ENCODE results near the gene NOS3. TPM values are rescaled to one million over a fixed set of nuclear protein-coding genes. Genes with fewer than 3 reads are reported as not detected.
A peak's percentile ranks its signal among the peaks of the same experiment; 100 is the strongest.

NOS3 gene
- total and polyA plus RNA-seq, 9 of the 15 experiments (the other 6 are each of a cell fraction or from before 2014, with no cell fraction given): 1.1 to 121 (median 23.6) TPM

- H3K27ac ChIP-seq (ENCODE audit: extremely low read depth, low read depth, low read length): peak overlapping the region; percentile 37
- ATAC-seq: peak; percentile 84
- ChIA-PET POLR2A (interaction anchor here (0.5 to 1.5 kb wide), 9 partner anchors 9 to 1101 kb away, joined by 3 to 7 read pairs (median 3); no protein-coding TSS in a partner anchor), CTCF (ENCODE audit: low intra/inter-chr PET ratio) (no interaction called here)
- H3K36me3 ChIP-seq (ENCODE audit: control insufficient read depth, insufficient read depth, low read length): no peaks in the 10 kb centered on the region
- H3K9me1 ChIP-seq (ENCODE audit: control insufficient read depth, insufficient read depth, low read length): no peaks in the 10 kb centered on the region
- peak overlapping the region; percentile 78 for H2AFZ ChIP-seq (ENCODE audit: low read depth, low read length)
- peak; percentile 83 to 93 (median 87) for DNase-seq (ENCODE audit: extremely low read depth in 1 of 4, low spot score in 3 of 4)
- no TSS peak for BruUV-seq (replicated peaks)
- no peaks in the 10 kb centered on the region for H3K79me2 ChIP-seq (ENCODE audit: control insufficient read depth, insufficient read depth, low read length)
- H3K4me3 ChIP-seq: no peak overlapping the region
- H3K4me1 ChIP-seq (replicated peaks in 1 of 2; ENCODE audit: control insufficient read depth in 2 of 2, insufficient read depth in 2 of 2, low read length in 2 of 2): peaks cover 53 to 57% of the 10 kb centered on the region in 2 experiments
- H3K27me3 ChIP-seq (ENCODE audit: control insufficient read depth in 2 of 2, insufficient read depth in 2 of 2, low read length in 2 of 2): no peaks in the 10 kb centered on the region
- no peak overlapping the region for H3K4me2 ChIP-seq (ENCODE audit: insufficient read depth, low read length)
- intact Hi-C loops (cut with micrococcal nuclease): loop anchor here (10.0 kb wide), 1 partner anchor 678 kb away; no protein-coding TSS in a partner anchor
- peaks cover 5% of the 10 kb centered on the region; the same call in 1 of the 2 replicates for H4K20me1 ChIP-seq (replicated peaks; ENCODE audit: control insufficient read depth, insufficient read depth, low read length)
- in situ Hi-C loops (cut with MboI): no loop called here
- peak; percentile 97 for FAIRE-seq
- peak overlapping the region in 1 of 2 experiments; percentile 27; a peak in 1 of 4 replicates for H3K9ac ChIP-seq (ENCODE audit: insufficient read depth in 1 of 2, low read depth in 2 of 2, low read length in 2 of 2)
- H3K9me3 ChIP-seq (replicated peaks; ENCODE audit: control insufficient read depth, insufficient read depth, low read depth, low read length): no peaks in the 10 kb centered on the region; the same call in 1 of the 2 replicates
- 7% methylated on average over 5 of the region's 5 CpGs for WGBS (ENCODE audit: insufficient coverage, low coverage, missing lambda C conversion rate)
- TF ChIP-seq ARID1B (IDR thresholded peaks at IDR 0.05) (peak; percentile 24; the same call in 1 of the 2 replicates), HNRNPK (IDR thresholded peaks at IDR 0.05; ENCODE audit: low read depth, low read length, poor library complexity, severe bottlenecking) (no peak), GABPB2 (CRISPR knock-in tag; conservative IDR thresholded peaks at IDR 0.05) (no peak), KLF10 (CRISPR knock-in tag; IDR thresholded peaks at IDR 0.05) (no peak), CEBPZ (IDR thresholded peaks at IDR 0.05; ENCODE audit: borderline replicate concordance, low read depth, low read length) (no peak), ETV5 (CRISPR knock-in tag; IDR thresholded peaks at IDR 0.05; ENCODE audit: low read depth) (no peak), XRCC5 (IDR thresholded peaks at IDR 0.05; ENCODE audit: low read depth, low read length) (peak; percentile 60; the same call in 1 of the 2 replicates), EP400 (IDR thresholded peaks at IDR 0.05) (no peak), U2AF1 (optimal IDR thresholded peaks at IDR 0.05; ENCODE audit: low read depth, low read length) (no peak)
- TF ChIP-seq, protein P1, sequence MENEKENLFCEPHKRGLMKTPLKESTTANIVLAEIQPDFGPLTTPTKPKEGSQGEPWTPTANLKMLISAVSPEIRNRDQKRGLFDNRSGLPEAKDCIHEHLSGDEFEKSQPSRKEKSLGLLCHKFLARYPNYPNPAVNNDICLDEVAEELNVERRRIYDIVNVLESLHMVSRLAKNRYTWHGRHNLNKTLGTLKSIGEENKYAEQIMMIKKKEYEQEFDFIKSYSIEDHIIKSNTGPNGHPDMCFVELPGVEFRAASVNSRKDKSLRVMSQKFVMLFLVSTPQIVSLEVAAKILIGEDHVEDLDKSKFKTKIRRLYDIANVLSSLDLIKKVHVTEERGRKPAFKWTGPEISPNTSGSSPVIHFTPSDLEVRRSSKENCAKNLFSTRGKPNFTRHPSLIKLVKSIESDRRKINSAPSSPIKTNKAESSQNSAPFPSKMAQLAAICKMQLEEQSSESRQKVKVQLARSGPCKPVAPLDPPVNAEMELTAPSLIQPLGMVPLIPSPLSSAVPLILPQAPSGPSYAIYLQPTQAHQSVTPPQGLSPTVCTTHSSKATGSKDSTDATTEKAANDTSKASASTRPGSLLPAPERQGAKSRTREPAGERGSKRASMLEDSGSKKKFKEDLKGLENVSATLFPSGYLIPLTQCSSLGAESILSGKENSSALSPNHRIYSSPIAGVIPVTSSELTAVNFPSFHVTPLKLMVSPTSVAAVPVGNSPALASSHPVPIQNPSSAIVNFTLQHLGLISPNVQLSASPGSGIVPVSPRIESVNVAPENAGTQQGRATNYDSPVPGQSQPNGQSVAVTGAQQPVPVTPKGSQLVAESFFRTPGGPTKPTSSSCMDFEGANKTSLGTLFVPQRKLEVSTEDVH (IDR thresholded peaks at IDR 0.05; ENCODE audit: low read depth, partially characterized antibody): no peak
Observed at GRCh38 chr7:150992833-150993302, 2.1 kb downstream of the NOS3 start.

Measured in K562 (cell line).